NCI-H146 treated with DMSO at 0.1 percent for 48 hours (cell line): ENCODE results near the gene TSPAN5.
"Not testable (repeated sequence)": the region's sequence is repeated elsewhere in the genome, so short reads cannot be mapped to it uniquely, and the experiment has no call there.

Source experiments
- DNase-seq: peaks from one replicate; lab custom pipeline; 2025; ENCODE audit not compliant: unreplicated experiment; lab: John Stamatoyannopoulos, UW

Gene TSPAN5

GRCh38 chr4:98558471-98559169, 99.8 kb downstream of the TSPAN5 start:
- no peak for DNase-seq

GRCh38 chr4:98557194-98557892, 101.1 kb downstream of the TSPAN5 start:
- DNase-seq = no peak

GRCh38 chr4:98556451-98556850, 102.0 kb downstream of the TSPAN5 start:
- DNase-seq = no peak

GRCh38 chr4:98555798-98556445, 102.5 kb downstream of the TSPAN5 start:
- DNase-seq = no peak

GRCh38 chr4:98546910-98547594, 111.4 kb downstream of the TSPAN5 start:
- no peak for DNase-seq

- DNase-seq = no peak
These were observed 113.5 kb downstream of the TSPAN5 start for GRCh38 chr4:98544818-98545414.

GRCh38 chr4:98544141-98544817, 114.1 kb downstream of the TSPAN5 start:
- DNase-seq = no peak

- DNase-seq = no peak
These were observed 116.4 kb downstream of the TSPAN5 start for GRCh38 chr4:98542011-98542410.

- DNase-seq = no peak
These were observed 117.6 kb downstream of the TSPAN5 start for GRCh38 chr4:98540803-98541202.

GRCh38 chr4:98539741-98540140, 118.7 kb downstream of the TSPAN5 start:
- no peak for DNase-seq

GRCh38 chr4:98539299-98539698, 119.1 kb downstream of the TSPAN5 start:
- no peak for DNase-seq

- no peak for DNase-seq
These were observed 121.8 kb downstream of the TSPAN5 start for GRCh38 chr4:98536631-98537030.

- DNase-seq = not testable (repeated sequence)
These were observed 124.3 kb downstream of the TSPAN5 start for GRCh38 chr4:98534146-98534545.

- DNase-seq = no peak
These were observed 127.8 kb downstream of the TSPAN5 start for GRCh38 chr4:98530572-98530971.

- DNase-seq = no peak
These were observed 128.3 kb downstream of the TSPAN5 start for GRCh38 chr4:98529970-98530569.

- no peak for DNase-seq
These were observed 129.5 kb downstream of the TSPAN5 start for GRCh38 chr4:98528882-98529281.

GRCh38 chr4:98527534-98528269, 130.7 kb downstream of the TSPAN5 start:
- DNase-seq = no peak

GRCh38 chr4:98524230-98524629, 134.2 kb downstream of the TSPAN5 start:
- DNase-seq = no peak

GRCh38 chr4:98522636-98523395, 135.6 kb downstream of the TSPAN5 start:
- DNase-seq = no peak
